Measurements from ENCODE around the gene ATP6V0A4.

Gene ATP6V0A4

DNA sequence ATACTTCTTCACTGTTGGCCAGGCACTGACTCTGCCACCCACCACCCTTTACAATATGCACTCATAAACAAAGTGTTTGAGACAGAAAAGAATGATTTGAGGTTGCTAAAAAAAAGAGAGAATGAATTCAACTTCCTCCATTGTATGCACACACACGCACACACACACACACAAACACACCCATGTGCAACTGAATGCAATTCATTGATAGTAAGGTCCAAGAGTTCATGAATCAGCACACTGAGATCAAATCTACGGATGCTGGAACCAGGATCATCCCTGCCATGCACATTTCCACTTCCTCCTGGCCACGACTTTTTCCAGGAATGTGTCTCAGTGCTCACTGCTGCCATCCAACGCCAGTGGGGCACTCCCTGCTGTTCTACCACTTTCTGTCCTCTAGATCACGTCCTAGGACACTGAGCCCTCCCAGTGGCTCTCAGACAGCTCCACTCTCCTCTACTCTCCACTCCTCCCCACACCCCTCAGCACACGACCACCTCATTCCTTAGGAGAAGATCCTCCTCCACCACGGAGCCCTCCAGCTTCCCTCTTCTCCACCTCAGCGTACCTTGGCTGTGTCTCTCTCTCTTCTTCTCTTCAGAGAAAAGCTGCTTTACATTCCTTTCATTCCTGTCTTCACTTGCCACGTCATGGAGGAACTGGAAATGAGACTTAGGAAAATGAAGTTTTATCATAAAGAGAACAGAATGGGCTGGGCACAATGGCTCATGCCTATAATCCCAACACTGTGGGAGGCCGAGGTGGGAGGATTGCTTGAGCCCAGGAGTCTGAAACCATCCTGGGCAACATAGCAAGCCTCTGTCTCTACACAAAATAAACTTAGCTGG lies 12.2 kb downstream of the ATP6V0A4 start:
- TF ChIP-seq TAF1 (IDR thresholded peaks at IDR 0.05; ENCODE audit: borderline replicate concordance, insufficient read depth, low read length) = no peak
- TF ChIP-seq SIN3A (IDR thresholded peaks at IDR 0.05; ENCODE audit: borderline replicate concordance, insufficient read depth, low read length) = no peak
- TF ChIP-seq FOXP2 (optimal IDR thresholded peaks at IDR 0.05; ENCODE audit: borderline replicate concordance, extremely low read depth, extremely low read length, insufficient read depth) = no peak
- TF ChIP-seq POLR2AphosphoS5 (IDR thresholded peaks at IDR 0.05; ENCODE audit: low read depth, low read length) = no peak
- no peak for TF ChIP-seq REST (IDR thresholded peaks at IDR 0.05; ENCODE audit: insufficient read depth in 1 of 2, low read depth in 2 of 2, low read length in 2 of 2)

DNA sequence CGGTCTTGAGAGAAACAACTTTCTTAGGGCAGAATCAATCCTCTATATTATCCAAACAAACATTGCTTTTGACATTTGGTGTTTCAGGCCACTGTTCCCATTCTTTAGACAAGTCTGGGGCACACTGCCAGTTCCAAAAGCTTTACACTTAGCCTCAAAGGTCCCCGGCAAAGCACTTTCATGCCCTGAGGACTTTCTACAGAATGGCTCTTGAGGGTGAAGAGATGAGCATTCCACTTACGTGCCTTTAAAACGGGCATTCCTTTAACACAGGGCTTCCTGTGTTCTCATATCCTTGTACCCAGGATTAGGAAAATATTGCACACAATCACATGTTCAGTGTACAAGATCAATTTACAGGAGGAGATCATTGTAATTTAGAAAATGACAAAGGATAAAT lies 13.3 kb downstream of the ATP6V0A4 start:
- TF ChIP-seq FOXP2 (optimal IDR thresholded peaks at IDR 0.05; ENCODE audit: borderline replicate concordance, extremely low read depth, extremely low read length, insufficient read depth) (no peak), TAF1 (IDR thresholded peaks at IDR 0.05; ENCODE audit: borderline replicate concordance, insufficient read depth, low read length) (no peak), POLR2AphosphoS5 (IDR thresholded peaks at IDR 0.05; ENCODE audit: low read depth, low read length) (no peak), SIN3A (IDR thresholded peaks at IDR 0.05; ENCODE audit: borderline replicate concordance, insufficient read depth, low read length) (no peak), REST (IDR thresholded peaks at IDR 0.05; ENCODE audit: insufficient read depth in 1 of 2, low read depth in 2 of 2, low read length in 2 of 2) (no peak)

GRCh38 chr7:138781004-138781403 lies 17.0 kb downstream of the ATP6V0A4 start:
- no peak for TF ChIP-seq TAF1 (IDR thresholded peaks at IDR 0.05; ENCODE audit: borderline replicate concordance, insufficient read depth, low read length)
- TF ChIP-seq POLR2AphosphoS5 (IDR thresholded peaks at IDR 0.05; ENCODE audit: low read depth, low read length) = no peak
- TF ChIP-seq FOXP2 (optimal IDR thresholded peaks at IDR 0.05; ENCODE audit: borderline replicate concordance, extremely low read depth, extremely low read length, insufficient read depth) = no peak
- no peak for TF ChIP-seq REST (IDR thresholded peaks at IDR 0.05; ENCODE audit: insufficient read depth in 1 of 2, low read depth in 2 of 2, low read length in 2 of 2)
- no peak for TF ChIP-seq SIN3A (IDR thresholded peaks at IDR 0.05; ENCODE audit: borderline replicate concordance, insufficient read depth, low read length)

- no peak for TF ChIP-seq SIN3A (IDR thresholded peaks at IDR 0.05; ENCODE audit: borderline replicate concordance, insufficient read depth, low read length)
These were observed 21.7 kb downstream of the ATP6V0A4 start for GRCh38 chr7:138776166-138776833.

DNA sequence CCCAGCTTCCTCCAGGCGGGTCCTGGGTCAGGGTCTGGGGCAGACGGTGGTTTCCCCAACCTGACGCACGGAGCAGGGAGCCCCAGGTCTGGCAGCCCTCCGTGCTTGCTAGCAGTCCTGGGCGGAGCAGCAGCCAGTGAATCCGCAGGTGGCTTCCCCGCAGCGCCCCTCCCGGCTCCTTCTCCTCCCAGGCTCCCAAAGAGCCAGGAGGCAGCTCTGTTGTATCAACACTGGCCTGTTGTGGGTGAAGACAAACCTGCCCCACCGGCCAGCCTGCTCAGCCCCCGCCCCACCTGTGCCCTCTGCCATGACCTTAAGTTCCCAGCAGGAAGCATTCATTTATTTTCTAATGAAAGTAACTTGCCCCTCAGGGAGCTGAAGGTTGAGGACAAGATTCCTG lies 24.2 kb downstream of the ATP6V0A4 start:
- no peak for TF ChIP-seq TAF1 (IDR thresholded peaks at IDR 0.05; ENCODE audit: borderline replicate concordance, insufficient read depth, low read length)
- no peak for TF ChIP-seq SIN3A (IDR thresholded peaks at IDR 0.05; ENCODE audit: borderline replicate concordance, insufficient read depth, low read length)
- TF ChIP-seq REST (IDR thresholded peaks at IDR 0.05; ENCODE audit: insufficient read depth in 1 of 2, low read depth in 2 of 2, low read length in 2 of 2) = no peak
- no peak for TF ChIP-seq FOXP2 (optimal IDR thresholded peaks at IDR 0.05; ENCODE audit: borderline replicate concordance, extremely low read depth, extremely low read length, insufficient read depth)
- TF ChIP-seq POLR2AphosphoS5 (IDR thresholded peaks at IDR 0.05; ENCODE audit: low read depth, low read length) = no peak
